PC-3 (cell line): ENCODE data around the gene NEU1. TPM values are rescaled to one million over a fixed set of nuclear protein-coding genes. Genes with fewer than 3 reads are reported as not detected.
A peak's percentile ranks its signal among the peaks of the same experiment; 100 is the strongest.
"Not testable (repeated sequence)": the region's sequence is repeated elsewhere in the genome, so short reads cannot be mapped to it uniquely, and the experiment has no call there.

ENCODE experiments used
- ATAC-seq: fragments of 200-7000 bp; cut with Tn5 transposase; 2 replicates; pipeline ENCODE4 v1.9.1; 2020; ENCODE audit warnings: mild to moderate bottlenecking, moderate library complexity
- BruUV-seq: library from RNA; stranded (reverse); fragments of 400-500 nt; replicated peaks from 2 replicates; lab custom pipeline; 2021; lab: Mats Ljungman, UMichigan
- CTCF ChIA-PET: fragments of 300-600 bp; sonication (Branson Sonifier 250); formaldehyde crosslinking; loops from one replicate; lab custom pipeline; 2022; ENCODE audit warnings: antibody characterized with exemption; lab: Charles Lee
- POLR2A ChIA-PET: fragments of 300-600 bp; sonication (Branson Sonifier 250); formaldehyde crosslinking; loops from one replicate; lab custom pipeline; 2022; ENCODE audit warnings: antibody characterized with exemption; ENCODE audit not compliant: unreplicated experiment; lab: Charles Lee
- DNase-seq: peaks from one replicate; pipeline ENCODE4 v3.0.0-alpha.2; 2015
- H2AFZ ChIP-seq: fragments of 300-600 bp; sonication (generic); 2 replicates; pipeline ENCODE4 v1.6.0; 2016; ENCODE audit warnings: antibody characterized with exemption, low read length
- H3F3A ChIP-seq: fragments of 300-600 bp; sonication (generic); one replicate; pipeline ENCODE4 v1.6.0; 2017; ENCODE audit warnings: antibody characterized with exemption, low read length, control low read depth, mild to moderate bottlenecking; ENCODE audit not compliant: unreplicated experiment
- H3K27ac ChIP-seq: fragments of 300-600 bp; sonication (generic); 2 replicates; pipeline ENCODE4 v1.5.1; 2016; ENCODE audit warnings: mild to moderate bottlenecking, low read length
- H3K27me3 ChIP-seq: fragments of 300-600 bp; sonication (generic); 2 replicates; pipeline ENCODE4 v1.6.1; 2016; ENCODE audit warnings: low read length, mixed read lengths
- H3K36me3 ChIP-seq: fragments of 300-600 bp; sonication (generic); 2 replicates; pipeline ENCODE4 v1.6.1; 2016; ENCODE audit warnings: low read depth, mixed run types, low read length, mixed read lengths
- H3K4me1 ChIP-seq: fragments of 300-600 bp; sonication (generic); 2 replicates; pipeline ENCODE4 v1.5.1; 2016; ENCODE audit warnings: low read length; ENCODE audit not compliant: insufficient read depth
- H3K4me2 ChIP-seq: fragments of 300-600 bp; sonication (generic); 2 replicates; pipeline ENCODE4 v1.6.0; 2016; ENCODE audit warnings: low read length
- H3K4me3 ChIP-seq: fragments of 300-600 bp; sonication (generic); 2 replicates; pipeline ENCODE4 v1.5.1; 2016; ENCODE audit warnings: mild to moderate bottlenecking, low read length, mixed read lengths
- H3K79me2 ChIP-seq: fragments of 300-600 bp; sonication (generic); 2 replicates; pipeline ENCODE4 v1.6.1; 2017; ENCODE audit warnings: low read length, mixed read lengths
- H3K9ac ChIP-seq: fragments of 300-600 bp; sonication (generic); 2 replicates; pipeline ENCODE4 v1.6.0; 2016; ENCODE audit warnings: mild to moderate bottlenecking, low read length
- H3K9me2 ChIP-seq: fragments of 300-600 bp; sonication (generic); replicated peaks from 2 replicates; pipeline ENCODE4 v1.6.1; 2016; ENCODE audit warnings: mixed run types, low read length, mixed read lengths
- H3K9me3 ChIP-seq: fragments of 300-600 bp; sonication (generic); 2 replicates; pipeline ENCODE4 v1.6.1; 2016; ENCODE audit warnings: low read length, mixed read lengths
- H4K20me1 ChIP-seq: fragments of 300-600 bp; sonication (generic); 2 replicates; pipeline ENCODE4 v1.6.1; 2016; ENCODE audit warnings: low read length, mixed read lengths
- CTCF ChIP-seq: fragments of 300-600 bp; sonication (generic); conservative IDR thresholded peaks from 2 replicates; pipeline ENCODE4 v1.5.1; 2017; ENCODE audit warnings: antibody characterized with exemption, low read depth, mild to moderate bottlenecking, low read length
- EZH2 ChIP-seq: fragments of 300-600 bp; sonication (generic); IDR thresholded peaks from one replicate; pipeline ENCODE4 v1.6.1; 2017; ENCODE audit warnings: antibody characterized with exemption, mild to moderate bottlenecking, low read length; ENCODE audit not compliant: unreplicated experiment
- EZH2phosphoT487 ChIP-seq: fragments of 300-600 bp; sonication (generic); IDR thresholded peaks from 2 replicates; pipeline ENCODE4 v1.6.1; 2018; ENCODE audit warnings: mild to moderate bottlenecking, antibody characterized with exemption, low read length, borderline replicate concordance
- intact Hi-C: fragments of 100-400 bp; cut with micrococcal nuclease; formaldehyde crosslinking; loops from 2 replicates; pipeline ENCODE4 v1.9.0; 2023
- total RNA-seq: library from RNA; depleted of rRNA; stranded (reverse); fragments of >200 nt; gene quantifications from 2 replicates; pipeline ENCODE4 v1.2.3, GENCODE V29; 2014

NEU1 gene
- total RNA-seq, 1 experiment from 2014 or later, result 31.7 TPM

GRCh38 chr6:31865205-31866118, 2.8 kb upstream of the NEU1 start:
- Histone ChIP-seq H3K27ac (no peak overlapping the region), H3K27me3 (no peaks in the 10 kb centered on the region), H3F3A (no peaks in the 10 kb centered on the region), H2AFZ (no peak overlapping the region), H3K9ac (no peak overlapping the region), H3K9me2 (no peaks in the 10 kb centered on the region), H3K9me3 (no peaks in the 10 kb centered on the region), H3K4me1 (peaks cover 5% of the 10 kb centered on the region; the same call in 1 of the 2 replicates), H3K4me2 (no peak overlapping the region), H3K36me3 (no peaks in the 10 kb centered on the region), H3K79me2 (0 out of 2 replicates have a peak, but pooled peaks cover 5% of the 10 kb centered on the region), H4K20me1 (no peaks in the 10 kb centered on the region), H3K4me3 (no peak overlapping the region)
- TF ChIP-seq CTCF, result no peak
- no peak for TF ChIP-seq EZH2
- no peak for TF ChIP-seq EZH2phosphoT487
- no TSS peak for BruUV-seq
- ATAC-seq, result no peak
- POLR2A ChIA-PET, result no interaction called here
- DNase-seq, result no peak
- CTCF ChIA-PET, result interaction anchor here (0.5 to 0.9 kb wide), 2 partner anchors 87 to 113 kb away, joined by 3 to 6 read pairs; no protein-coding TSS in a partner anchor
- intact Hi-C loops, result loop anchor here (10.0 kb wide), 1 partner anchor 181 kb away; the partner anchor contains the start of gene LY6G5C

- Histone ChIP-seq H3K9me2 (no peaks in the 10 kb centered on the region), H3K9me3 (no peaks in the 10 kb centered on the region), H3K79me2 (0 out of 2 replicates have a peak, but pooled peaks cover 5% of the 10 kb centered on the region), H3K27me3 (no peaks in the 10 kb centered on the region), H3K4me3 (no peak overlapping the region), H3K9ac (no peak overlapping the region), H3K4me2 (no peak overlapping the region), H3K4me1 (peaks cover 5% of the 10 kb centered on the region; the same call in 1 of the 2 replicates), H3F3A (no peaks in the 10 kb centered on the region), H3K27ac (no peak overlapping the region), H4K20me1 (no peaks in the 10 kb centered on the region), H2AFZ (no peak overlapping the region), H3K36me3 (peaks cover 5% of the 10 kb centered on the region; the same call in 1 of the 2 replicates)
- ChIA-PET POLR2A (interaction anchor here (0.5 kb wide), 1 partner anchor 43 kb away, joined by 4 read pairs; no protein-coding TSS in a partner anchor), CTCF (interaction anchor here (0.9 kb wide), 1 partner anchor 88 kb away, joined by 6 read pairs; no protein-coding TSS in a partner anchor)
- no TSS peak for BruUV-seq
- no peak for DNase-seq
- ATAC-seq, result no peak
- intact Hi-C loops, result loop anchor here (5.0 to 10.0 kb wide), 2 partner anchors 32 to 180 kb away; partner anchors contain the start of genes EHMT2 and LY6G5C
- TF ChIP-seq EZH2 (no peak), CTCF (no peak), EZH2phosphoT487 (no peak)
These were observed 2.2 kb upstream of the NEU1 start for GRCh38 chr6:31864818-31865204.

GRCh38 chr6:31864123-31864562, 1.5 kb upstream of the NEU1 start:
- Histone ChIP-seq H3K27ac (peak overlapping the region; percentile 77; the same call in 1 of the 2 replicates), H3K4me3 (peak overlapping the region; percentile 79), H3K9ac (peak overlapping the region; percentile 61; the same call in 1 of the 2 replicates), H3K4me2 (peak overlapping the region; percentile 93), H2AFZ (peak overlapping the region; percentile 83)
- not testable (repeated sequence) for H4K20me1 ChIP-seq, DNase-seq, ATAC-seq, H3K27me3 ChIP-seq, H3K36me3 ChIP-seq, H3K4me1 ChIP-seq, H3K79me2 ChIP-seq, BruUV-seq, H3K9me3 ChIP-seq, H3K9me2 ChIP-seq, H3F3A ChIP-seq
- intact Hi-C loops, result loop anchor here (5.0 to 10.0 kb wide), 2 partner anchors 33 to 179 kb away; partner anchors contain the start of genes EHMT2 and LY6G5C
- CTCF ChIA-PET, result interaction anchor here (0.6 kb wide), 1 partner anchor 184 kb away, joined by 3 read pairs; no protein-coding TSS in a partner anchor
- POLR2A ChIA-PET, result interaction anchor here (0.5 kb wide), 1 partner anchor 43 kb away, joined by 4 read pairs; no protein-coding TSS in a partner anchor
